GM23338 (cell line): ENCODE results near the gene OBSL1. TPM values are rescaled to one million over a fixed set of nuclear protein-coding genes. Genes with fewer than 3 reads are reported as not detected.

Experiments
- ATAC-seq: fragments of 200-7000 bp; cut with Tn5 transposase; 3 replicates; pipeline ENCODE4 v1.9.1; 2020
- DNase-seq: peaks from one replicate; pipeline ENCODE4 v3.0.0-alpha.2; 2015; ENCODE audit warnings: low spot score
- H2AFZ ChIP-seq: fragments of 200-600 bp; sonication (generic); 2 replicates; pipeline ENCODE4 v1.8.0; 2016; ENCODE audit warnings: antibody characterized with exemption, mild to moderate bottlenecking, moderate library complexity
- H3F3A ChIP-seq: fragments of 200-600 bp; sonication (generic); replicated peaks from 2 replicates; pipeline ENCODE4 v1.8.0; 2017; ENCODE audit warnings: antibody characterized with exemption, mixed run types, low read depth
- H3K27ac ChIP-seq: fragments of 200-600 bp; sonication (generic); 2 replicates; pipeline ENCODE4 v1.6.1; 2016; ENCODE audit warnings: low read depth
- H3K27me3 ChIP-seq: fragments of 200-600 bp; sonication (generic); 2 replicates; pipeline ENCODE4 v1.8.0; 2016; ENCODE audit warnings: mild to moderate bottlenecking, mixed run types, moderate library complexity; ENCODE audit not compliant: insufficient read depth
- H3K36me3 ChIP-seq: fragments of 200-600 bp; sonication (generic); 2 replicates; pipeline ENCODE4 v1.8.0; 2016; ENCODE audit warnings: mild to moderate bottlenecking; ENCODE audit not compliant: insufficient read depth
- H3K4me1 ChIP-seq: fragments of 200-600 bp; sonication (generic); 2 replicates; pipeline ENCODE4 v1.8.0; 2016; ENCODE audit warnings: mild to moderate bottlenecking, moderate library complexity; ENCODE audit not compliant: insufficient read depth
- H3K4me2 ChIP-seq: fragments of 200-600 bp; sonication (generic); 2 replicates; pipeline ENCODE4 v1.7.1; 2017; ENCODE audit warnings: mixed run types
- H3K4me3 ChIP-seq: fragments of 200-600 bp; sonication (generic); 2 replicates; pipeline ENCODE4 v1.6.1; 2016; ENCODE audit warnings: mixed run types
- H3K79me2 ChIP-seq: fragments of 200-600 bp; sonication (generic); replicated peaks from 2 replicates; pipeline ENCODE4 v1.8.0; 2017; ENCODE audit warnings: mild to moderate bottlenecking; ENCODE audit not compliant: insufficient read depth
- H3K9me2 ChIP-seq: fragments of 200-600 bp; sonication (generic); 2 replicates; pipeline ENCODE4 v1.8.0; 2017; ENCODE audit not compliant: insufficient read depth
- H4K20me1 ChIP-seq: fragments of 200-600 bp; sonication (generic); replicated peaks from 2 replicates; pipeline ENCODE4 v1.8.0; 2017; ENCODE audit warnings: mild to moderate bottlenecking; ENCODE audit not compliant: insufficient read depth
- H3K27ac Mint-ChIP-seq: 2 replicates; pipeline ENCODE4 v1.8.0; 2020; ENCODE audit warnings: inconsistent platforms, mild to moderate bottlenecking, moderate library complexity, mixed read lengths
- H3K27me3 Mint-ChIP-seq: 3 replicates; pipeline ENCODE4 v1.8.0; 2022; ENCODE audit warnings: low read depth, mild to moderate bottlenecking, moderate library complexity, mixed read lengths, inconsistent platforms; ENCODE audit not compliant: insufficient read depth, poor library complexity
- H3K36me3 Mint-ChIP-seq: 3 replicates; pipeline ENCODE4 v1.8.0; 2021; ENCODE audit warnings: low read depth, mild to moderate bottlenecking, inconsistent platforms, moderate library complexity, mixed read lengths
- H3K4me1 Mint-ChIP-seq: 3 replicates; pipeline ENCODE4 v1.8.0; 2020; ENCODE audit warnings: mild to moderate bottlenecking, inconsistent platforms, mixed read lengths
- H3K4me3 Mint-ChIP-seq: 3 replicates; pipeline ENCODE4 v1.8.0; 2021; ENCODE audit warnings: moderate library complexity, mild to moderate bottlenecking, inconsistent platforms, mixed read lengths
- H3K9me3 Mint-ChIP-seq: 3 replicates; pipeline ENCODE4 v1.8.0; 2020; ENCODE audit warnings: moderate library complexity, mild to moderate bottlenecking, inconsistent platforms, mixed read lengths
- CREB1 ChIP-seq: fragments of 250-450 bp; sonication (Bioruptor Pico); IDR thresholded peaks from 2 replicates; pipeline ENCODE4 v1.5.0; 2020; ENCODE audit warnings: low read depth, mild to moderate bottlenecking, moderate library complexity
- EZH2 ChIP-seq: fragments of 200-600 bp; sonication (generic); IDR thresholded peaks from one replicate; pipeline ENCODE4 v1.8.0; 2017; ENCODE audit warnings: antibody characterized with exemption, mild to moderate bottlenecking, low read depth; ENCODE audit not compliant: unreplicated experiment
- JUNB ChIP-seq: IDR thresholded peaks from one replicate; pipeline ENCODE4 v1.6.1; 2016; ENCODE audit warnings: antibody characterized with exemption; ENCODE audit not compliant: unreplicated experiment
- NANOG ChIP-seq: IDR thresholded peaks from 2 replicates; pipeline ENCODE4 v1.6.1; 2016; ENCODE audit warnings: antibody characterized with exemption, borderline replicate concordance
- POLR2AphosphoS5 ChIP-seq: IDR thresholded peaks from 2 replicates; pipeline ENCODE4 v1.6.1; 2016; ENCODE audit warnings: antibody characterized with exemption, low read depth
- ZNF331 ChIP-seq: fragments of 250-450 bp; sonication (Bioruptor Pico); IDR thresholded peaks from 2 replicates; pipeline ENCODE4 v1.5.0; 2020; ENCODE audit warnings: low read depth, mild to moderate bottlenecking, moderate library complexity
- polyA plus RNA-seq: library from polyadenylated mRNA; unstranded; fragments of >200 nt; fragmentation: Nextera tagmentation; extraction: Ambion mirVana; gene quantifications from 2 replicates; pipeline ENCODE4 v1.2.1, GENCODE V29; 2016
- total RNA-seq: library from RNA; depleted of rRNA; stranded (reverse); fragments of >200 nt; shearing (Covaris generic); gene quantifications from 2 replicates; pipeline ENCODE4 v1.2.3, GENCODE V29; 2014
- TF ChIP-seq, protein P1 (sequence below): IDR thresholded peaks from one replicate; pipeline ENCODE4 v1.6.1; 2018; ENCODE audit warnings: antibody characterized with exemption; ENCODE audit not compliant: unreplicated experiment
- TF ChIP-seq, protein P2 (sequence below): IDR thresholded peaks from 2 replicates; pipeline ENCODE4 v1.6.1; 2016; ENCODE audit warnings: antibody characterized with exemption
- TF ChIP-seq, protein P3 (sequence below): fragments of 250-450 bp; sonication (Bioruptor Pico); IDR thresholded peaks from 2 replicates; pipeline ENCODE4 v1.5.0; 2020; ENCODE audit warnings: mild to moderate bottlenecking, moderate library complexity

OBSL1 gene
- total and polyA plus RNA-seq, 2 experiments from 2014 or later, result 94.9 to 207 TPM

DNA sequence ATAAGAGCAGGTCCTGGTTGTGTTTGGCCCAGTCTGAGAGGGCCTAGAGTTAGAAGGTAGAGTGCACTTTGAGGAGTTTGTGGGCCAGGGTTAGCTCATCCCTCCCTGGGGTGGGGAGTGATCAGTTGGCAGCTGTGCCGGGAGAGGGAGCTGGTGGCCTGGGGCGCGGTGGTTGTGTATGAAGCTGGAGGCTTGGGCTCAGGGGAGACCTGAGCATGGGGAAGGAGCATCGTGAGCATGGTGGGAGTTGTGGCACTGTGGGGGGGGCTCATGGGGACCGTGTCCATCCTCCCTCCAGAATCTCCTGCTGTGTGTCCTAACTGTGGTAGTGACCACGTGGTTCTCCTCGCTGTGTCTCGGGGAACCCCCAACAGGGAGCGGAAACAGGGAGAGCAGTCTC, 40.0 kb upstream of the OBSL1 start:
- Mint-ChIP-seq H3K27ac (no peak overlapping the region), H3K4me3 (no peak overlapping the region), H3K27me3 (peaks cover 15% of the 10 kb centered on the region), H3K4me1 (peaks cover 5% of the 10 kb centered on the region; the same call in 2 of the 3 replicates), H3K36me3 (peaks cover 28% of the 10 kb centered on the region; the same call in 2 of the 3 replicates), H3K9me3 (no peaks in the 10 kb centered on the region)
- no peaks in the 10 kb centered on the region for H3K9me2 ChIP-seq
- H3K4me3 ChIP-seq, result no peak overlapping the region
- no peaks in the 10 kb centered on the region for H3K79me2 ChIP-seq
- DNase-seq (no peak), ATAC-seq (no peak)
- H3K4me2 ChIP-seq, result no peak overlapping the region
- no peaks in the 10 kb centered on the region for H3K4me1 ChIP-seq
- no peak overlapping the region for H2AFZ ChIP-seq
- H4K20me1 ChIP-seq, result no peaks in the 10 kb centered on the region
- H3K36me3 ChIP-seq, result no peaks in the 10 kb centered on the region
- H3F3A ChIP-seq, result 0 out of 2 replicates have a peak, but pooled peaks cover 3% of the 10 kb centered on the region
- TF ChIP-seq ZNF331 (CRISPR knock-in tag) (no peak), CREB1 (CRISPR knock-in tag) (no peak), POLR2AphosphoS5 (no peak), EZH2 (no peak), NANOG (no peak), JUNB (no peak)
- TF ChIP-seq, protein P1, sequence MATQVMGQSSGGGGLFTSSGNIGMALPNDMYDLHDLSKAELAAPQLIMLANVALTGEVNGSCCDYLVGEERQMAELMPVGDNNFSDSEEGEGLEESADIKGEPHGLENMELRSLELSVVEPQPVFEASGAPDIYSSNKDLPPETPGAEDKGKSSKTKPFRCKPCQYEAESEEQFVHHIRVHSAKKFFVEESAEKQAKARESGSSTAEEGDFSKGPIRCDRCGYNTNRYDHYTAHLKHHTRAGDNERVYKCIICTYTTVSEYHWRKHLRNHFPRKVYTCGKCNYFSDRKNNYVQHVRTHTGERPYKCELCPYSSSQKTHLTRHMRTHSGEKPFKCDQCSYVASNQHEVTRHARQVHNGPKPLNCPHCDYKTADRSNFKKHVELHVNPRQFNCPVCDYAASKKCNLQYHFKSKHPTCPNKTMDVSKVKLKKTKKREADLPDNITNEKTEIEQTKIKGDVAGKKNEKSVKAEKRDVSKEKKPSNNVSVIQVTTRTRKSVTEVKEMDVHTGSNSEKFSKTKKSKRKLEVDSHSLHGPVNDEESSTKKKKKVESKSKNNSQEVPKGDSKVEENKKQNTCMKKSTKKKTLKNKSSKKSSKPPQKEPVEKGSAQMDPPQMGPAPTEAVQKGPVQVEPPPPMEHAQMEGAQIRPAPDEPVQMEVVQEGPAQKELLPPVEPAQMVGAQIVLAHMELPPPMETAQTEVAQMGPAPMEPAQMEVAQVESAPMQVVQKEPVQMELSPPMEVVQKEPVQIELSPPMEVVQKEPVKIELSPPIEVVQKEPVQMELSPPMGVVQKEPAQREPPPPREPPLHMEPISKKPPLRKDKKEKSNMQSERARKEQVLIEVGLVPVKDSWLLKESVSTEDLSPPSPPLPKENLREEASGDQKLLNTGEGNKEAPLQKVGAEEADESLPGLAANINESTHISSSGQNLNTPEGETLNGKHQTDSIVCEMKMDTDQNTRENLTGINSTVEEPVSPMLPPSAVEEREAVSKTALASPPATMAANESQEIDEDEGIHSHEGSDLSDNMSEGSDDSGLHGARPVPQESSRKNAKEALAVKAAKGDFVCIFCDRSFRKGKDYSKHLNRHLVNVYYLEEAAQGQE, result no peak
- TF ChIP-seq, protein P2, sequence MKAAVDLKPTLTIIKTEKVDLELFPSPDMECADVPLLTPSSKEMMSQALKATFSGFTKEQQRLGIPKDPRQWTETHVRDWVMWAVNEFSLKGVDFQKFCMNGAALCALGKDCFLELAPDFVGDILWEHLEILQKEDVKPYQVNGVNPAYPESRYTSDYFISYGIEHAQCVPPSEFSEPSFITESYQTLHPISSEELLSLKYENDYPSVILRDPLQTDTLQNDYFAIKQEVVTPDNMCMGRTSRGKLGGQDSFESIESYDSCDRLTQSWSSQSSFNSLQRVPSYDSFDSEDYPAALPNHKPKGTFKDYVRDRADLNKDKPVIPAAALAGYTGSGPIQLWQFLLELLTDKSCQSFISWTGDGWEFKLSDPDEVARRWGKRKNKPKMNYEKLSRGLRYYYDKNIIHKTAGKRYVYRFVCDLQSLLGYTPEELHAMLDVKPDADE, result no peak
- TF ChIP-seq, protein P3, sequence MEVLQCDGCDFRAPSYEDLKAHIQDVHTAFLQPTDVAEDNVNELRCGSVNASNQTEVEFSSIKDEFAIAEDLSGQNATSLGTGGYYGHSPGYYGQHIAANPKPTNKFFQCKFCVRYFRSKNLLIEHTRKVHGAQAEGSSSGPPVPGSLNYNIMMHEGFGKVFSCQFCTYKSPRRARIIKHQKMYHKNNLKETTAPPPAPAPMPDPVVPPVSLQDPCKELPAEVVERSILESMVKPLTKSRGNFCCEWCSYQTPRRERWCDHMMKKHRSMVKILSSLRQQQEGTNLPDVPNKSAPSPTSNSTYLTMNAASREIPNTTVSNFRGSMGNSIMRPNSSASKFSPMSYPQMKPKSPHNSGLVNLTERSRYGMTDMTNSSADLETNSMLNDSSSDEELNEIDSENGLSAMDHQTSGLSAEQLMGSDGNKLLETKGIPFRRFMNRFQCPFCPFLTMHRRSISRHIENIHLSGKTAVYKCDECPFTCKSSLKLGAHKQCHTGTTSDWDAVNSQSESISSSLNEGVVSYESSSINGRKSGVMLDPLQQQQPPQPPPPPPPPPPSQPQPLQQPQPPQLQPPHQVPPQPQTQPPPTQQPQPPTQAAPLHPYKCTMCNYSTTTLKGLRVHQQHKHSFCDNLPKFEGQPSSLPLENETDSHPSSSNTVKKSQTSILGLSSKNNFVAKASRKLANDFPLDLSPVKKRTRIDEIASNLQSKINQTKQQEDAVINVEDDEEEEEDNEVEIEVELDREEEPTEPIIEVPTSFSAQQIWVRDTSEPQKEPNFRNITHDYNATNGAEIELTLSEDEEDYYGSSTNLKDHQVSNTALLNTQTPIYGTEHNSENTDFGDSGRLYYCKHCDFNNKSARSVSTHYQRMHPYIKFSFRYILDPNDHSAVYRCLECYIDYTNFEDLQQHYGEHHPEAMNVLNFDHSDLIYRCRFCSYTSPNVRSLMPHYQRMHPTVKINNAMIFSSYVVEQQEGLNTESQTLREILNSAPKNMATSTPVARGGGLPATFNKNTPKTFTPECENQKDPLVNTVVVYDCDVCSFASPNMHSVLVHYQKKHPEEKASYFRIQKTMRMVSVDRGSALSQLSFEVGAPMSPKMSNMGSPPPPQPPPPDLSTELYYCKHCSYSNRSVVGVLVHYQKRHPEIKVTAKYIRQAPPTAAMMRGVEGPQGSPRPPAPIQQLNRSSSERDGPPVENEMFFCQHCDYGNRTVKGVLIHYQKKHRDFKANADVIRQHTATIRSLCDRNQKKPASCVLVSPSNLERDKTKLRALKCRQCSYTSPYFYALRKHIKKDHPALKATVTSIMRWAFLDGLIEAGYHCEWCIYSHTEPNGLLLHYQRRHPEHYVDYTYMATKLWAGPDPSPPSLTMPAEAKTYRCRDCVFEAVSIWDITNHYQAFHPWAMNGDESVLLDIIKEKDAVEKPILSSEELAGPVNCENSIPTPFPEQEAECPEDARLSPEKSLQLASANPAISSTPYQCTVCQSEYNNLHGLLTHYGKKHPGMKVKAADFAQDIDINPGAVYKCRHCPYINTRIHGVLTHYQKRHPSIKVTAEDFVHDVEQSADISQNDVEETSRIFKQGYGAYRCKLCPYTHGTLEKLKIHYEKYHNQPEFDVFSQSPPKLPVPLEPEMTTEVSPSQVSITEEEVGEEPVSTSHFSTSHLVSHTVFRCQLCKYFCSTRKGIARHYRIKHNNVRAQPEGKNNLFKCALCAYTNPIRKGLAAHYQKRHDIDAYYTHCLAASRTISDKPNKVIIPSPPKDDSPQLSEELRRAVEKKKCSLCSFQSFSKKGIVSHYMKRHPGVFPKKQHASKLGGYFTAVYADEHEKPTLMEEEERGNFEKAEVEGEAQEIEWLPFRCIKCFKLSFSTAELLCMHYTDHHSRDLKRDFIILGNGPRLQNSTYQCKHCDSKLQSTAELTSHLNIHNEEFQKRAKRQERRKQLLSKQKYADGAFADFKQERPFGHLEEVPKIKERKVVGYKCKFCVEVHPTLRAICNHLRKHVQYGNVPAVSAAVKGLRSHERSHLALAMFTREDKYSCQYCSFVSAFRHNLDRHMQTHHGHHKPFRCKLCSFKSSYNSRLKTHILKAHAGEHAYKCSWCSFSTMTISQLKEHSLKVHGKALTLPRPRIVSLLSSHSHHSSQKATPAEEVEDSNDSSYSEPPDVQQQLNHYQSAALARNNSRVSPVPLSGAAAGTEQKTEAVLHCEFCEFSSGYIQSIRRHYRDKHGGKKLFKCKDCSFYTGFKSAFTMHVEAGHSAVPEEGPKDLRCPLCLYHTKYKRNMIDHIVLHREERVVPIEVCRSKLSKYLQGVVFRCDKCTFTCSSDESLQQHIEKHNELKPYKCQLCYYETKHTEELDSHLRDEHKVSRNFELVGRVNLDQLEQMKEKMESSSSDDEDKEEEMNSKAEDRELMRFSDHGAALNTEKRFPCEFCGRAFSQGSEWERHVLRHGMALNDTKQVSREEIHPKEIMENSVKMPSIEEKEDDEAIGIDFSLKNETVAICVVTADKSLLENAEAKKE (CRISPR knock-in tag), result no peak
- no peak overlapping the region for H3K27ac ChIP-seq
- H3K27me3 ChIP-seq, result no peaks in the 10 kb centered on the region
